Fibroblast of lung (primary cell): ENCODE measurements around the gene APBB1.

Source experiments
- EZH2 ChIP-seq: IDR thresholded peaks from 2 replicates; pipeline ENCODE4 v1.5.1; 2012; ENCODE audit warnings: low read length, control low read depth, mild to moderate bottlenecking; ENCODE audit errors: missing control alignments
- TF ChIP-seq, protein P1 (sequence below), 2 donors: IDR thresholded peaks in 1 of 2; conservative IDR thresholded peaks in 1 of 2; 1 replicate in 1 of 2; 2 replicates in 1 of 2; pipeline ENCODE4 v1.5.1; 2011 to 2012; ENCODE audit warnings: low read length in 2 of 2, control low read depth in 1 of 2, inconsistent platforms in 1 of 2, low read depth in 1 of 2, mild to moderate bottlenecking in 1 of 2

DNA sequence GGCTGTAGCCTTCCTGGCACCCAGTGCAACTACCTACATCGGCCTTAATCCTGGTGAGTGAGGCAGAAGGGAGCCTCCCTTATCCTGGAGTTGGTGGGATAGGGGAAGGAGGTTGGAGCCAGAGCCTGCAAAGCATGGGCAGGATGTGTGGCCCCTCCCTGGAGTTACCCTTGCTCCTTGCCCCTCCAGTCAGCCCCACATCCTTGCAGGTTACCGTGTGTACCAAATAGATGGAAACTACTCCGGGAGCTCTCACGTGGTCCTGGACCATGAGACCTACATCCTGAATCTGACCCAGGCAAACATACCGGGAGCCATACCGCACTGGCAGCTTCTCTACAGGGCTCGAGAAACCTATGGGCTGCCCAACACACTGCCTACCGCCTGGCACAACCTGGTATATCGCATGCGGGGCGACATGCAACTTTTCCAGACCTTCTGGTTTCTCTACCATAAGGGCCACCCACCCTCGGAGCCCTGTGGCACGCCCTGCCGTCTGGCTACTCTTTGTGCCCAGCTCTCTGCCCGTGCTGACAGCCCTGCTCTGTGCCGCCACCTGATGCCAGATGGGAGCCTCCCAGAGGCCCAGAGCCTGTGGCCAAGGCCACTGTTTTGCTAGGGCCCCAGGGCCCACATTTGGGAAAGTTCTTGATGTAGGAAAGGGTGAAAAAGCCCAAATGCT lies 24.8 kb downstream of the APBB1 start:
- TF ChIP-seq, protein P1, sequence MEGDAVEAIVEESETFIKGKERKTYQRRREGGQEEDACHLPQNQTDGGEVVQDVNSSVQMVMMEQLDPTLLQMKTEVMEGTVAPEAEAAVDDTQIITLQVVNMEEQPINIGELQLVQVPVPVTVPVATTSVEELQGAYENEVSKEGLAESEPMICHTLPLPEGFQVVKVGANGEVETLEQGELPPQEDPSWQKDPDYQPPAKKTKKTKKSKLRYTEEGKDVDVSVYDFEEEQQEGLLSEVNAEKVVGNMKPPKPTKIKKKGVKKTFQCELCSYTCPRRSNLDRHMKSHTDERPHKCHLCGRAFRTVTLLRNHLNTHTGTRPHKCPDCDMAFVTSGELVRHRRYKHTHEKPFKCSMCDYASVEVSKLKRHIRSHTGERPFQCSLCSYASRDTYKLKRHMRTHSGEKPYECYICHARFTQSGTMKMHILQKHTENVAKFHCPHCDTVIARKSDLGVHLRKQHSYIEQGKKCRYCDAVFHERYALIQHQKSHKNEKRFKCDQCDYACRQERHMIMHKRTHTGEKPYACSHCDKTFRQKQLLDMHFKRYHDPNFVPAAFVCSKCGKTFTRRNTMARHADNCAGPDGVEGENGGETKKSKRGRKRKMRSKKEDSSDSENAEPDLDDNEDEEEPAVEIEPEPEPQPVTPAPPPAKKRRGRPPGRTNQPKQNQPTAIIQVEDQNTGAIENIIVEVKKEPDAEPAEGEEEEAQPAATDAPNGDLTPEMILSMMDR (conservative IDR thresholded peaks at IDR 0.05 in 1 of 2, IDR thresholded peaks at IDR 0.05 in 1 of 2; ENCODE audit: low read depth in 1 of 2, low read length in 2 of 2), result no peak
- no peak for TF ChIP-seq EZH2
